ENCODE results near the gene ANKRD10.

DNA sequence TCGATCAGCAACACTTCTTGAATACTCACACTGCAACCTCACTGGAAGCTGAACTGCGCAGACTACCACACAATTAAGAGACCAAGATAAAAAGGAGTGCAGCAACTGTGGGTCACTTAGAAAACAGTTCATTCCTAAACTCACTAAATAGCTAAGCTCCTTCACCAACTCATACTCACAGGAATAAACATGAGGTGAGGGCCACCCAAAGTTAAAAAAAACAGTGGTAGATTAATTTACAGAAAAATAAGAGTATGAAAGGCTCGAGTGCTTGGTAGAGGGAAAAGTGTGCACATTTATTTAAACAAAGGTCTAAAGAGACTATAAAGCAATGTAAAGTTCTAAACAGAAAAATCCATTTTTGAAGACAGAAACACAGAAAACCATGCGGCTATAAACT, 7.6 kb downstream of the ANKRD10 start:
- TF ChIP-seq POLR2A (IDR thresholded peaks at IDR 0.05) = no peak
- TF ChIP-seq, protein P1, sequence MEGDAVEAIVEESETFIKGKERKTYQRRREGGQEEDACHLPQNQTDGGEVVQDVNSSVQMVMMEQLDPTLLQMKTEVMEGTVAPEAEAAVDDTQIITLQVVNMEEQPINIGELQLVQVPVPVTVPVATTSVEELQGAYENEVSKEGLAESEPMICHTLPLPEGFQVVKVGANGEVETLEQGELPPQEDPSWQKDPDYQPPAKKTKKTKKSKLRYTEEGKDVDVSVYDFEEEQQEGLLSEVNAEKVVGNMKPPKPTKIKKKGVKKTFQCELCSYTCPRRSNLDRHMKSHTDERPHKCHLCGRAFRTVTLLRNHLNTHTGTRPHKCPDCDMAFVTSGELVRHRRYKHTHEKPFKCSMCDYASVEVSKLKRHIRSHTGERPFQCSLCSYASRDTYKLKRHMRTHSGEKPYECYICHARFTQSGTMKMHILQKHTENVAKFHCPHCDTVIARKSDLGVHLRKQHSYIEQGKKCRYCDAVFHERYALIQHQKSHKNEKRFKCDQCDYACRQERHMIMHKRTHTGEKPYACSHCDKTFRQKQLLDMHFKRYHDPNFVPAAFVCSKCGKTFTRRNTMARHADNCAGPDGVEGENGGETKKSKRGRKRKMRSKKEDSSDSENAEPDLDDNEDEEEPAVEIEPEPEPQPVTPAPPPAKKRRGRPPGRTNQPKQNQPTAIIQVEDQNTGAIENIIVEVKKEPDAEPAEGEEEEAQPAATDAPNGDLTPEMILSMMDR (IDR thresholded peaks at IDR 0.05) = no peak
